Natural killer cell (primary cell): Measurements from ENCODE around the gene PID1. TPM values are rescaled to one million over a fixed set of nuclear protein-coding genes. Genes with fewer than 3 reads are reported as not detected.

Source experiments
- ATAC-seq, 3 donors: fragments of 150-1000 bp in 2 of 3; fragments of 200-7000 bp in 1 of 3; cut with Tn5 transposase; 1 replicate in 1 of 3; 2 replicates in 2 of 3; pipeline ENCODE4 v1.10.0; 2021; ENCODE audit warnings: mild to moderate bottlenecking in 2 of 3, moderate library complexity in 2 of 3
- DNase-seq, 2 donors: peaks; one replicate each; pipeline versions ENCODE4 v3.0.0 to v3.0.0-alpha.2; 2013 to 2021; ENCODE audit warnings: mixed read lengths in 1 of 2
- H3K27ac ChIP-seq: one replicate; pipeline ENCODE4 v1.5.1; 2013; ENCODE audit warnings: mild to moderate bottlenecking, low read length
- H3K27me3 ChIP-seq: one replicate; pipeline ENCODE4 v1.6.1; 2013; ENCODE audit warnings: low read length; ENCODE audit not compliant: control insufficient read depth, insufficient read depth
- H3K36me3 ChIP-seq: one replicate; pipeline ENCODE4 v1.6.1; 2013; ENCODE audit warnings: low read length; ENCODE audit not compliant: control insufficient read depth, insufficient read depth
- H3K4me1 ChIP-seq: one replicate; pipeline ENCODE4 v1.6.1; 2013; ENCODE audit warnings: low read length; ENCODE audit not compliant: control insufficient read depth, insufficient read depth
- H3K4me3 ChIP-seq: one replicate; pipeline ENCODE4 v1.5.1; 2013; ENCODE audit warnings: low read length
- H3K9me3 ChIP-seq: one replicate; pipeline ENCODE4 v1.6.1; 2013; ENCODE audit warnings: low read length; ENCODE audit not compliant: control insufficient read depth, insufficient read depth
- H3K27ac Mint-ChIP-seq, 2 donors: one replicate each; pipeline ENCODE4 v1.8.0; 2022; ENCODE audit warnings: mild to moderate bottlenecking in 2 of 2, mixed read lengths in 2 of 2, moderate library complexity in 1 of 2
- H3K27me3 Mint-ChIP-seq, 2 donors: one replicate each; pipeline ENCODE4 v1.8.0; 2022; ENCODE audit warnings: low read depth in 2 of 2, mixed read lengths in 2 of 2
- H3K36me3 Mint-ChIP-seq: one replicate; pipeline ENCODE4 v1.8.0; 2022; ENCODE audit warnings: mixed read lengths
- H3K4me1 Mint-ChIP-seq, 2 donors: one replicate each; pipeline ENCODE4 v1.8.0; 2022; ENCODE audit warnings: mixed read lengths in 2 of 2
- H3K4me3 Mint-ChIP-seq: one replicate; pipeline ENCODE4 v1.8.0; 2022; ENCODE audit warnings: mild to moderate bottlenecking, moderate library complexity, mixed read lengths
- H3K9me3 Mint-ChIP-seq, 2 donors: one replicate each; pipeline ENCODE4 v1.8.0; 2022; ENCODE audit warnings: mixed read lengths in 2 of 2
- WGBS: methylation state at CpG from one replicate; pipeline ENCODE4 v1.1.7; 2013; ENCODE audit warnings: missing lambda C conversion rate; ENCODE audit not compliant: insufficient coverage; 5-methylcytosine and 5-hydroxymethylcytosine counted together
- intact Hi-C: fragments of 100-400 bp; cut with micrococcal nuclease; formaldehyde crosslinking; loops from one replicate; pipeline ENCODE4 v1.14.2; 2022
- total RNA-seq, 4 donors: library from RNA; stranded (reverse); fragments of 120-200 nt in 1 of 4; gene quantifications; one replicate each; pipeline versions ENCODE4 v1.2.3 to v1.2.4, GENCODE V29; 2013 to 2022
- TF ChIP-seq, protein P1 (sequence below): fragments of 200-600 bp; IDR thresholded peaks from one replicate; pipeline ENCODE4 v1.8.0; 2022; ENCODE audit warnings: antibody characterized with exemption

Gene PID1
- total RNA-seq, 3 donors from 2014 or later (not counting 1 experiment from before 2014, with no cell fraction given): 0.56 to 3.0 (median 1.0) TPM

DNA sequence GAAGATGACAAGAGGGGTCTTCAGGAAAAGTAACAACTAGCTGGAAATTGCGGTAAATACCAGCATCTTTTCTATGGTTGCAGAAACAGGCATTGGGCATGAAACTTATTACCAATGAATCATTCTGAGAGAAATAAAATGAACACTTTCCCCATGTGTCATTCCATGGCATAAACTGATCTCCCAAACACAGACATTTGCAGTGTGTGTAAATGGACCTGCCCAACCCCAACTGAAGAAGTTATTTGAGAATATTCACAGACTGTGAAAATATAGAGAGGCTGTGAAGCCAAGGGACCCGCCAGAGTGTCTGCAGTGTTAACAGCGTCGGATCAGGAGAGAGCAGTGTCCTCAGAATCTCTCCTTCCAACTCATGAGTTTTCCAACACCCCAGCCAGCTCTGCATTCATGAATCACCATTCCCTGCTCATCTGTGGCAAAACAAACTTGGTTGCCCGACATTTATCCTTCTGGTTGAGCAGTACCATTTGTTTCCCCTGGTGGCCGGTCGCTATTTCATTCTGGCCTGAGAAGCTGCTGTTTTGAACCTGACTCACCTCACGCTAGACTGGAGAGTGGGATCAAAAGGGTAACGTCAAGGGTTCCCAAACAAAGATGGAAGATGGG lies 238.4 kb downstream of the PID1 start:
- H3K27me3 ChIP-seq: no peaks in the 10 kb centered on the region
- peaks cover 8 to 15% of the 10 kb centered on the region in 2 donors for H3K9me3 Mint-ChIP-seq
- H3K4me1 ChIP-seq: no peaks in the 10 kb centered on the region
- no peaks in the 10 kb centered on the region for H3K4me1 Mint-ChIP-seq
- intact Hi-C loops: no loop called here
- no peak overlapping the region for H3K27ac ChIP-seq
- no peak overlapping the region for H3K4me3 ChIP-seq
- H3K4me3 Mint-ChIP-seq: no peak overlapping the region
- TF ChIP-seq, protein P1, sequence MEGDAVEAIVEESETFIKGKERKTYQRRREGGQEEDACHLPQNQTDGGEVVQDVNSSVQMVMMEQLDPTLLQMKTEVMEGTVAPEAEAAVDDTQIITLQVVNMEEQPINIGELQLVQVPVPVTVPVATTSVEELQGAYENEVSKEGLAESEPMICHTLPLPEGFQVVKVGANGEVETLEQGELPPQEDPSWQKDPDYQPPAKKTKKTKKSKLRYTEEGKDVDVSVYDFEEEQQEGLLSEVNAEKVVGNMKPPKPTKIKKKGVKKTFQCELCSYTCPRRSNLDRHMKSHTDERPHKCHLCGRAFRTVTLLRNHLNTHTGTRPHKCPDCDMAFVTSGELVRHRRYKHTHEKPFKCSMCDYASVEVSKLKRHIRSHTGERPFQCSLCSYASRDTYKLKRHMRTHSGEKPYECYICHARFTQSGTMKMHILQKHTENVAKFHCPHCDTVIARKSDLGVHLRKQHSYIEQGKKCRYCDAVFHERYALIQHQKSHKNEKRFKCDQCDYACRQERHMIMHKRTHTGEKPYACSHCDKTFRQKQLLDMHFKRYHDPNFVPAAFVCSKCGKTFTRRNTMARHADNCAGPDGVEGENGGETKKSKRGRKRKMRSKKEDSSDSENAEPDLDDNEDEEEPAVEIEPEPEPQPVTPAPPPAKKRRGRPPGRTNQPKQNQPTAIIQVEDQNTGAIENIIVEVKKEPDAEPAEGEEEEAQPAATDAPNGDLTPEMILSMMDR: no peak
- no peak overlapping the region for H3K27ac Mint-ChIP-seq
- 85% methylated on average over 9 of the region's 9 CpGs for WGBS
- H3K36me3 ChIP-seq: no peaks in the 10 kb centered on the region
- no peak for DNase-seq
- H3K9me3 ChIP-seq: peaks cover 5% of the 10 kb centered on the region
- no peak for ATAC-seq
- peaks cover under 1% of the 10 kb centered on the region for H3K36me3 Mint-ChIP-seq
- no peaks in the 10 kb centered on the region for H3K27me3 Mint-ChIP-seq

DNA sequence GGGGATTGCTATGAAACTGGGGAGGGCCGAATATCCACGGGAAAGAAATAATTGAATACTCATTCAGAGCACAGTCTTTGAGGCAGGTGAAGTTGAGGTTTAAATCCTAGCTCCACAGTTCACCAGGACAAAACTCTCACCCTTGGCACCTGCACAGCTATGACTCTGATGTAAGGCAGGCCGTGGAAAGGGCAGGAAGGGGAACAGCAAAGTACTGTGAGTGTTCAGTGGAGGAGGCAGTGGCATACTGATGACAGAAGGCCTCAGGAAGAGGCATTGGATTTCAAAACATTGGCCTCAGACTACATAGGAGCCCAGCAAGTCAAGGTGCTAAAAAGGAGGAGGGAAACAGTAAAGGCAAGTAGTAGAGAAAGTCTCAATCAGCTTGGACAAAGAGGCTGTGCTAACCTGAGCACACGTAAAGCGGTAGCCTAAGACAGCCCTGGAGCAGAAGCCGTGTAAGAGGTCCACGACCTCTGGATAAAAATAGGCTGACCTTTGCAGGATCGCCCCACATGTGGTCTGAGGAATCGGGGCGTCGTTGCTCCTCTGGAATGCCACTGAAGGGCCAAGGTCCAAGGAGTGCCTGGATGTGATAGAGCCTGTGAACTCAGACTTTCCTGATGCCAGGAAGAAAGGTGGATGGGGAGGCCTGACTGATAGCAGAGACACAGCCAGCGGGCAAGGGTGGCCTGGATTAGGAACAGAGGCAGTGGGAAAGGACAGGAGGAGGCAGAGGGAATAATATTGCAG lies 243.6 kb downstream of the PID1 start:
- TF ChIP-seq, protein P1: no peak
- H3K9me3 ChIP-seq: peaks cover 5% of the 10 kb centered on the region
- DNase-seq (no peak), ATAC-seq (no peak)
- intact Hi-C loops: no loop called here
- 75% methylated on average over 11 of the region's 12 CpGs for WGBS
- H3K27me3 ChIP-seq: no peaks in the 10 kb centered on the region
- H3K27me3 Mint-ChIP-seq: no peaks in the 10 kb centered on the region
- no peak overlapping the region for H3K4me3 ChIP-seq
- H3K36me3 ChIP-seq: no peaks in the 10 kb centered on the region
- no peak overlapping the region for H3K4me3 Mint-ChIP-seq
- peaks cover 14% of the 10 kb centered on the region for H3K36me3 Mint-ChIP-seq
- H3K9me3 Mint-ChIP-seq: peaks cover 10 to 23% of the 10 kb centered on the region in 2 donors
- no peaks in the 10 kb centered on the region for H3K4me1 Mint-ChIP-seq
- H3K27ac ChIP-seq: no peak overlapping the region
- no peak overlapping the region for H3K27ac Mint-ChIP-seq
- no peaks in the 10 kb centered on the region for H3K4me1 ChIP-seq

DNA sequence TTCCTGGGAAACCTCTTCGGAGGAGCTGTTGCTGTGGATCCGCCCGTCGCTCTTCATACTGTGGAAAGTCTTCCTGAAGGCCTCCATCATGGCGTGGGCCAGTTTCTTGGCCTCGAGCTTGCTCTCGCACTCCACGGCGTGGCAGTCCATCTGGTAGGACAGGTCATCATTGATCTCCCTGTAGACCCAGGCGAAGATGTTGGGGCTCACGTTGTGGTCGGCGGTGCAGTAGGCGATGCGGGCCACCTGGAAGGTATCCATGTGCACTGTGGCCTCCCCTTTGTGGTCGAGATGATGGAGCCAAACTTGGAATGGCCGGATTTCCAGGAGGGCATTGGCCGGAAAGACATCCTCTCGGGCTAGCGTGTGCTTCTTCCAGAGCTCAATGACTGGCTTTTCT lies 245.4 kb downstream of the PID1 start:
- Mint-ChIP-seq H3K4me1 (no peaks in the 10 kb centered on the region), H3K36me3 (peaks cover 14% of the 10 kb centered on the region), H3K4me3 (no peak overlapping the region), H3K9me3 (peaks cover 10 to 15% of the 10 kb centered on the region in 2 donors), H3K27ac (no peak overlapping the region), H3K27me3 (no peaks in the 10 kb centered on the region)
- Histone ChIP-seq H3K36me3 (no peaks in the 10 kb centered on the region), H3K9me3 (peaks cover 5% of the 10 kb centered on the region), H3K27me3 (no peaks in the 10 kb centered on the region), H3K4me3 (no peak overlapping the region), H3K27ac (no peak overlapping the region), H3K4me1 (no peaks in the 10 kb centered on the region)
- DNase-seq (no peak), ATAC-seq (no peak)
- 94% methylated on average over 20 of the region's 20 CpGs for WGBS
- intact Hi-C loops: no loop called here
- TF ChIP-seq, protein P1: no peak
